Epithelial cell of proximal tubule (primary cell): ENCODE measurements around the gene LXN. TPM values are rescaled to one million over a fixed set of nuclear protein-coding genes. Genes with fewer than 3 reads are reported as not detected.

Source experiments
- DNase-seq: peaks from one replicate; pipeline ENCODE4 v3.0.0-alpha.2; 2011; ENCODE audit warnings: low read depth
- H3K4me3 ChIP-seq: 2 replicates; pipeline ENCODE4 v1.5.1; 2011; ENCODE audit warnings: low read depth, mild to moderate bottlenecking, low read length
- total RNA-seq: library from RNA; depleted of rRNA; stranded (reverse); fragments of >200 nt; gene quantifications from 2 replicates; pipeline ENCODE4 v1.2.3, GENCODE V29; 2015
- TF ChIP-seq, protein P1 (sequence below): conservative IDR thresholded peaks from 2 replicates; pipeline ENCODE4 v1.5.1; 2012; ENCODE audit warnings: low read depth, mild to moderate bottlenecking, low read length

LXN gene
- total RNA-seq, 1 donor from 2014 or later: 14.4 TPM

DNA sequence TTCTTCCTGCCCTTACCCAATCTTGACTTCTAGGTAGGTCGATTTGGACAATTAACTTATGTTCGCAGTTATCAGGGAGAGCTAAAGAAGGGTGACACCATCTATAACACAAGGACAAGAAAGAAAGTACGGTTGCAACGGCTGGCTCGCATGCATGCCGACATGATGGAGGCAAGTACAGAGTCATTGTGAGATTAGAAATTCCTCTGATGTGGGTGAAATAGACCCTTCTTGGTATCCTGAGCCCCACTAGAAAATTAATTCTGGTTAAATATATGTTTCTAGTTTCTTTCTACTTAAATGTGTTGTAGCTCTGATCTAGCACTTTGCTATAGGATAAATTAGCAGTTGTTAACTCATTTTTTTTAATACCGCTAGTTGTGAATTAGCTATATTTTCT is 13.6 kb downstream of the LXN start:
- no peak for DNase-seq
- TF ChIP-seq, protein P1, sequence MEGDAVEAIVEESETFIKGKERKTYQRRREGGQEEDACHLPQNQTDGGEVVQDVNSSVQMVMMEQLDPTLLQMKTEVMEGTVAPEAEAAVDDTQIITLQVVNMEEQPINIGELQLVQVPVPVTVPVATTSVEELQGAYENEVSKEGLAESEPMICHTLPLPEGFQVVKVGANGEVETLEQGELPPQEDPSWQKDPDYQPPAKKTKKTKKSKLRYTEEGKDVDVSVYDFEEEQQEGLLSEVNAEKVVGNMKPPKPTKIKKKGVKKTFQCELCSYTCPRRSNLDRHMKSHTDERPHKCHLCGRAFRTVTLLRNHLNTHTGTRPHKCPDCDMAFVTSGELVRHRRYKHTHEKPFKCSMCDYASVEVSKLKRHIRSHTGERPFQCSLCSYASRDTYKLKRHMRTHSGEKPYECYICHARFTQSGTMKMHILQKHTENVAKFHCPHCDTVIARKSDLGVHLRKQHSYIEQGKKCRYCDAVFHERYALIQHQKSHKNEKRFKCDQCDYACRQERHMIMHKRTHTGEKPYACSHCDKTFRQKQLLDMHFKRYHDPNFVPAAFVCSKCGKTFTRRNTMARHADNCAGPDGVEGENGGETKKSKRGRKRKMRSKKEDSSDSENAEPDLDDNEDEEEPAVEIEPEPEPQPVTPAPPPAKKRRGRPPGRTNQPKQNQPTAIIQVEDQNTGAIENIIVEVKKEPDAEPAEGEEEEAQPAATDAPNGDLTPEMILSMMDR: no peak
- H3K4me3 ChIP-seq: no peak overlapping the region

DNA sequence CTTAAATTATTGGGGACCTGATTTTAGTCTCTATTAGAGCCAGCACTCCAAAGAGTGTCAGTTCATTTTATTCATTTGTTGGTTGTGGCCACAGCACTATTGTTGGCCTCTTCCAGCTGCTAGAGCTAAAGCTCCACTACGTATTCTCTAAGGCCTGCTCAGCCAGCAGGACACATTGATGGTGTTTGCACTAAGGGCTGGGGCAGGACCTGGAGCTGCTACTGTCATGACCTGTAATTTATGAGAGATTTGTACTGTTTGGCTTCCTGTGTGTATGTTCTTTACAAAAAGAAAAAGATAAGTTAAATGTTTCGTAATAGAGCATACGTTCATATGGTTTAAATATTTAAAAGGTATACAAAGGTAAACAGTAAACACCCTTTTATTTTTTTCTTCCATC is 20.0 kb downstream of the LXN start:
- no peak for DNase-seq
- no peak overlapping the region for H3K4me3 ChIP-seq
- TF ChIP-seq, protein P1: no peak

DNA sequence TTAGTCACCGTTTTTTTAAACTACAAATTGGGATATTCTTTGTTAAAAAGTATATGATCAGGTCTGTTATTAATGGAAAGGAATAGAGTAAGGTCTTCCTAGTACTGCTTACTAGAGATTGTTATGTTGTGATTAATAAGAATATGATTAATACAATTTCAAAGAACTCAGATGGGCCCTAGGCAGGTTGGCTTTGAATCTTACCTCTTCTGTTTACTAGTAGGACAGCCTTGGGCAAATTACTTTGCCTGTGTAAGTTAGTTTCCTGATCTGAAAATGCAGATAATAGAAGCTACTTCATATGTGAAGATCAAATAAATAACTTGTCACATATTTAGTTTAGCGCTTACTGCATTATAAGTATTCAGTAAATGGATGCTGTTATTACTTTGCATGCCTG is 21.3 kb downstream of the LXN start:
- TF ChIP-seq, protein P1: no peak
- no peak overlapping the region for H3K4me3 ChIP-seq
- DNase-seq: no peak

DNA sequence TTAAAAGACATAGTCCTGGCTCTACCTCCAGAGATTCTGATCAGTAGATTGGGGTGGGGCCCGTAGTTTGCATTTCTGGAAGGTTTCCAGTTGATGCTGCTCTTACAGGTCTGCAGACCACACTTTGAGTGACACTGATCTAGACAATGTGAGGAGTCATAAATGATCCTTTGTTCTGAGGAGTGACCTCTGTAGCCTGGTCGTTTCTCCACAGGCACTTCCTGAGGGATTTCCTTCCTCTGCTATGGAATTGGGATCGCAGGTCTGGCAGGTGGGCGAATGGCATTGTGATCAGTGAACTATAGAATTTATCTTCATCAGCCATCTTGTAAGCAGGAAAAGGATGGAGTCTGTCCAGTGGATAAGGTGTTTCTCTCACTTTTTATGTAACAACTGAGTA is 22.7 kb downstream of the LXN start:
- DNase-seq: no peak
- TF ChIP-seq, protein P1: no peak
- H3K4me3 ChIP-seq: no peak overlapping the region

DNA sequence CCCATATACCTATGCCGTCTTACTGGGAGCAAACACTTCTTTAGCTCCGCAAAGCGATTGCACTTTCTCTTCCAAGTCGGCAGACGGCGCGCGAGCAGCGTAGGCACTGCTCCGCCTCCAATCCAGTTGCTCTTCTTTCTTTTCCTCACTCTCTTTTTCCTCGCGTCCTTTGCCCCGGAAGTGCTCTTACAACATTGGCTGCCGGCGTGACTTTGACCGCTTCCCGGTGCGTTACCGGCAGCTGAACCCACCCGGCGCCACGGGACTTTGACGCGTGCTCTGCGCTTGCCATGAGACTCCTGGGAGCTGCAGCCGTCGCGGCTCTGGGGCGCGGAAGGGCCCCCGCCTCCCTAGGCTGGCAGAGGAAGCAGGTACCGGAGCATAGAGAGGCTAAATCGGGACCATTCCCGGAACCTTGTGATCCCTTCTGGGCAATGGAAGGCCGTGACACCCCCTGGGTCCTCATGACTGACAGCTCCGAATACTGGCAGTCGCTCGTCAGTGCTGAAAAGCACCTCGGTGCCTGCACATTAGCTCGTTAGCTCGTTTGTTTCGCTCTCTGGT is 28.0 kb downstream of the LXN start, which contains the start of gene GFM1:
Gene GFM1 (plus strand): TSS at position 183 of the 564 bp plus-strand sequence. CDS start 108 bp downstream, at position 291.
- H3K4me3 ChIP-seq: peak within 1 kb of the TSS; percentile 95
- peak; percentile 73 for DNase-seq
- TF ChIP-seq, protein P1: peak; percentile 83

DNA sequence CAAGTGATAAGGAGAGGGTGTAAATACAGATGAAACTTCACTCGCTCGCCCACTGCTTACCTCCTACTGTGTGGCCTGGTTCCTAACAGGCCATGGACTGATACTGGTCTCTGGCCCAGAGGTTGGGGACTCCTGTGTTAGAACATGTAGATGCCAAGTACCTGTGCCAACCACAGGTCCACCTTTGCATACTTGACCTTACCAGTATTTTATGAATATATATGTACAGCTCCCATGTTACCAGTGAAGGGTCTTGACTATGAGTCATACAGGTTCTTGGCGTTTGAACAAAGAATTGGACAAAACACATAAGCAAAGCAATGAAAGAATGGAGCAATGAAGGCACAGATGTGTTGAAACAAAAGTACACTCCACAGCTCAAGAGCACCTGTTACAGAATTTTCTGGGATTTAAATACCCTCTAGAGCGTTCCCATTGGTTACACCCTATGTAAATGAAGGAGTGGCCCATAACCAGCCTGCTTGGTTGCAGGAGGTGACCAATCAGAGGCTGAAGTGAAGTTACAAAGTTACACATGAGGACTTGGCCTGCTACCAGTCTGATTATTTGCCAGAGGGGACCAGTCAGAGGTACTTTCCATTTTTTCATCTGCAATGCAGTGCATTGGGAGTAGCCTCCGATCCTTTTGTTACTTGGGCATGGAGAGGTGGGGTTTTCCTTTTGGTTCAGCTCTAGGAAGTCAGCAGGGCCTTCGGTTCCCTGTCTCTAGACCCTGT is 29.8 kb downstream of the LXN start:
- H3K4me3 ChIP-seq: no peak overlapping the region
- DNase-seq: no peak
- TF ChIP-seq, protein P1: no peak
